ENCODE measurements around the gene LMNTD1.

- TF ChIP-seq CTCF (IDR thresholded peaks at IDR 0.05; ENCODE audit: poor library complexity, severe bottlenecking) (no peak), EZH2 (IDR thresholded peaks at IDR 0.05; ENCODE audit: borderline replicate concordance, insufficient read depth, low read length, poor library complexity, severe bottlenecking) (no peak), RAD21 (conservative IDR thresholded peaks at IDR 0.05) (no peak), REST (IDR thresholded peaks at IDR 0.05; ENCODE audit: borderline replicate concordance) (no peak), POLR2AphosphoS5 (IDR thresholded peaks at IDR 0.05) (no peak), EP300 (conservative IDR thresholded peaks at IDR 0.05; ENCODE audit: poor library complexity, severe bottlenecking) (no peak), TAF1 (IDR thresholded peaks at IDR 0.05; ENCODE audit: low read depth) (no peak), MXI1 (conservative IDR thresholded peaks at IDR 0.05; ENCODE audit: poor library complexity, severe bottlenecking) (no peak), SMC3 (conservative IDR thresholded peaks at IDR 0.05; ENCODE audit: poor library complexity) (no peak)
Measured at GRCh38 chr12:25501549-25501948, 51.5 kb downstream of the LMNTD1 start.

Measured in neural cell (in vitro differentiated cells).